ENCODE data around the gene PCDHGA2.
"Not testable (repeated sequence)": the region's sequence is repeated elsewhere in the genome, so short reads cannot be mapped to it uniquely, and the experiment has no call there.

The PCDHGA2 gene

DNA sequence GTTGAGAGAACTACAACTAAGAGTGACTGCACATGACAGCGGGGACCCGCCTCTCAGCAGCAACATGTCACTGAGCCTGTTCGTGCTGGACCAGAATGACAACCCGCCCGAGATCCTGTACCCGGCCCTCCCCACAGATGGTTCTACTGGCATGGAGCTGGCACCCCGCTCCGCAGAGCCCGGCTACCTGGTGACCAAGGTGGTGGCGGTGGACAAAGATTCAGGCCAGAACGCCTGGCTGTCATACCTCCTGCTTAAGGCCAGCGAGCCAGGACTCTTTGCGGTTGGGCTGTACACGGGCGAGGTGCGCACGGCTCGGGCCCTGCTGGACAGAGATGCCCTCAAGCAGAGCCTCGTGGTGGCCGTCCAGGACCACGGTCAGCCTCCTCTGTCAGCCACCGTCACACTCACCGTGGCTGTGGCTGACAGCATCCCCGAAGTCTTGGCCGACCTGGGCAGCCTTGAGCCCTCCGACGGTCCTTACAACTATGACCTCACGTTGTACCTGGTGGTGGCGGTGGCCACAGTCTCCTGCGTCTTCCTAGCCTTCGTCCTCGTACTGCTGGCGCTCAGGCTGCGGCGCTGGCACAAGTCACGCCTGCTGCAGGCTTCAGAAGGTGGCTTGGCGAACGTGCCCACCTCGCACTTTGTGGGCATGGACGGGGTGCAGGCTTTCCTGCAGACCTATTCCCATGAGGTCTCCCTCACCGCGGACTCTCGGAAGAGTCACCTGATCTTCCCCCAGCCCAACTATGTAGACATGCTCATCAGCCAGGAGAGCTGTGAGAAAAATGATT is 46.1 kb downstream of the PCDHGA2 start:
- H3K9me3 Mint-ChIP-seq, result peaks cover 52% of the 10 kb centered on the region
- no peak overlapping the region for H3K27ac Mint-ChIP-seq
- DNase-seq, result no peak
- no peak overlapping the region for H3K4me3 Mint-ChIP-seq
- no peak for ATAC-seq
- peaks cover 24% of the 10 kb centered on the region for H3K36me3 Mint-ChIP-seq (ENCODE audit: low read depth)
- H3K4me1 Mint-ChIP-seq, result no peaks in the 10 kb centered on the region
- peaks cover 73% of the 10 kb centered on the region for H3K27me3 Mint-ChIP-seq

DNA sequence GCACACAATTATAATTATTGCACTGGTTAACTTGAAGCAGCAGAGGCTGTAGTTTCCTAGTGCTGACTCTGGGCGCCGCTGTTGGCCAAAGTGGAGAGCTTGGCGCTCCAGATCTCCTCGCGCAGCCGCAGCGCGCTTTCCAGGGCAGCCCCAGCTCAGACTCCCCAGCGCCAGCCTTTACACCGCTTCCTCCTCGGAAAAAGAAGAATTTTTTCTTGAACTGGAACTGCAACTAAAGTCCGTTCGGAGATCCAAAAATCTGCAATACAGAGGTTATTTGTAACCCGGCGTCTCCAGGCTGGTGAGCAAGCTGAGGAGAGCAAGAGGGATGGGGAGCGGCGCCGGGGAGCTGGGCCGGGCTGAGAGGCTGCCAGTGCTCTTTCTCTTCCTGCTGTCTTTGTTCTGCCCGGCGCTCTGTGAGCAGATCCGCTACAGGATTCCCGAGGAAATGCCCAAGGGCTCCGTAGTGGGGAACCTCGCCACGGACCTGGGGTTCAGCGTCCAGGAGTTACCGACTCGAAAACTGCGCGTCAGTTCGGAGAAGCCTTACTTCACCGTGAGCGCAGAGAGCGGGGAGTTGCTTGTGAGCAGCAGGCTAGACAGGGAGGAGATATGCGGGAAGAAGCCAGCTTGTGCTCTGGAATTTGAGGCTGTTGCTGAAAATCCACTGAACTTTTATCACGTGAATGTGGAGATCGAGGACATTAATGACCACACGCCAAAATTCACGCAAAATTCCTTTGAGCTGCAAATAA is 49.2 kb downstream of the PCDHGA2 start, which contains the start of gene PCDHGB4:
Gene PCDHGB4 (plus strand): TSS at position 142 of the 755 bp plus-strand sequence. CDS start 187 bp downstream, at position 329.
- not testable (repeated sequence) for DNase-seq, H3K4me3 Mint-ChIP-seq, H3K27ac Mint-ChIP-seq, ATAC-seq, H3K4me1 Mint-ChIP-seq
- peaks cover 71% of the 10 kb centered on the region for H3K27me3 Mint-ChIP-seq
- peaks cover 54% of the 10 kb centered on the region for H3K9me3 Mint-ChIP-seq
- peaks cover 23% of the 10 kb centered on the region for H3K36me3 Mint-ChIP-seq (ENCODE audit: low read depth)

DNA sequence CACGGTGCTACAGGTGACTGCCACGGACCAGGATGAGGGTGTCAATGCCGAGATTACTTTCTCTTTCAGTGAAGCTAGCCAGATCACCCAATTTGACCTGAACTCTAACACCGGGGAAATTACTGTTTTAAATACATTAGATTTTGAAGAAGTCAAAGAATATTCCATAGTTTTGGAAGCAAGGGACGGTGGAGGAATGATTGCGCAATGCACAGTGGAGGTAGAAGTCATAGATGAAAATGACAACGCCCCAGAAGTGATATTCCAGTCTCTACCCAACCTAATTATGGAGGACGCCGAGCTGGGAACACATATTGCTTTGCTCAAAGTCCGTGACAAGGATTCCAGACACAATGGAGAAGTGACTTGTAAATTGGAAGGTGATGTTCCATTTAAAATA is 50.1 kb downstream of the PCDHGA2 start:
- Mint-ChIP-seq H3K27ac (no peak overlapping the region), H3K27me3 (peaks cover 71% of the 10 kb centered on the region), H3K9me3 (peaks cover 53% of the 10 kb centered on the region), H3K36me3 (ENCODE audit: low read depth) (peaks cover 24% of the 10 kb centered on the region), H3K4me1 (no peaks in the 10 kb centered on the region), H3K4me3 (no peak overlapping the region)
- ATAC-seq (no peak), DNase-seq (no peak)

DNA sequence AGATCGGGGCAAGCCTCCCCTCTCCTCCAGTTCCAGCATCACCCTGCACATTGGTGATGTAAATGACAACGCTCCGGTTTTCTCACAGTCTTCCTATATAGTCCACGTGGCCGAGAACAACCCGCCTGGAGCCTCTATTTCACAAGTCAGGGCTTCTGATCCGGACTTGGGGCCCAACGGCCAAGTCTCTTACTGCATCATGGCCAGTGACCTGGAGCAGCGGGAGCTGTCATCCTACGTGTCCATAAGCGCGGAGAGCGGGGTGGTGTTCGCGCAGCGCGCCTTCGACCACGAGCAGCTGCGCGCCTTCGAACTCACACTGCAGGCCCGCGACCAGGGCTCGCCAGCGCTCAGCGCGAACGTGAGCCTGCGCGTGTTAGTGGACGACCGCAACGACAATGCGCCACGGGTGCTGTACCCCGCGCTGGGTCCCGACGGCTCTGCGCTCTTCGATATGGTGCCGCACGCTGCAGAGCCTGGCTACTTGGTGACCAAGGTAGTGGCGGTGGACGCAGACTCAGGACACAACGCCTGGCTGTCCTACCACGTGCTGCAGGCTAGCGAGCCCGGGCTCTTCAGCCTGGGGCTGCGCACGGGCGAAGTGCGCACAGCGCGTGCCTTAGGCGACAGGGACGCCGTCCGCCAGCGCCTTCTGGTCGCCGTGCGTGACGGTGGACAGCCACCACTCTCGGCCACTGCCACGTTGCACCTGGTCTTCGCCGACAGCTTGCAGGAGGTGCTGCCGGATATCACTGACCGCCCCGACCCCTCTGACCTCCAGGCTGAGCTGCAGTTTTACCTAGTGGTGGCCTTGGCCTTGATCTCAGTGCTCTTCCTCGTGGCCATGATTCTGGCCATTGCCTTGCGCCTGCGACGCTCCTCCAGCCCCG is 50.8 kb downstream of the PCDHGA2 start:
- H3K27me3 Mint-ChIP-seq, result peaks cover 72% of the 10 kb centered on the region
- H3K27ac Mint-ChIP-seq, result no peak overlapping the region
- H3K4me3 Mint-ChIP-seq, result no peak overlapping the region
- H3K36me3 Mint-ChIP-seq (ENCODE audit: low read depth), result peaks cover 23% of the 10 kb centered on the region
- no peak for DNase-seq
- peaks cover 52% of the 10 kb centered on the region for H3K9me3 Mint-ChIP-seq
- ATAC-seq, result no peak
- H3K4me1 Mint-ChIP-seq, result no peaks in the 10 kb centered on the region

DNA sequence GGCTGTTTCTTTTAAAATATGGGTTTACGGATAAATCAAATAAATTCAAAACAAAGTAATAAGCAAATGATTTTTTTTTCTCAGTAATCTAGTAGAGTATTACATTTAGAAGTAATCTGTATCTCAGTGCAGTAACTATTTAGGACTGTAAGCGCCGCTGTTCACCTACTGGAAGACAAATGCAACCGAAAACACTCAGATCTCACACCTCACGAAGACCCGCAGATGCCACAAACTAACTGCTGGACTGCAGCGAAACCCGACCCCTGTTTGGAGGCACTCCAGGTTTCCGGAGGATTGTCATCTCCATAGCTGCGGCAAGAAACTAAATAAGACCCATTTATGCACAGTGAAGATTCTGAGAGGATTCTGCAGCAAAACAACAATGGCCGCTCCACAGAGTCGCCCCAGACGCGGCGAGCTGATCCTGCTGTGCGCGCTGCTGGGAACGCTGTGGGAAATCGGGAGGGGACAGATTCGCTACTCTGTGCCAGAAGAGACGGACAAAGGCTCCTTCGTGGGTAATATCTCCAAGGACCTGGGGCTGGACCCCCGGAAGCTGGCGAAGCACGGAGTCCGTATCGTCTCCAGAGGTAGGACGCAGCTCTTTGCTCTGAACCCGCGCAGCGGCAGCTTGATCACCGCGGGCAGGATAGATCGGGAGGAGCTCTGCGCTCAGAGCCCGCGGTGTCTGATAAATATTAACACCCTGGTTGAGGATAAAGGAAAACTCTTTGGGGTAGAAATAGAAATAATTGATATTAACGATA is 54.1 kb downstream of the PCDHGA2 start, which contains the start of gene PCDHGA8:
Gene PCDHGA8 (plus strand): TSS at position 205 of the 770 bp plus-strand sequence. CDS start 181 bp downstream, at position 386.
- Mint-ChIP-seq H3K27ac (no peak within 1 kb of the TSS), H3K4me1 (no peaks in the 10 kb centered on the region), H3K27me3 (peaks cover 69% of the 10 kb centered on the region), H3K36me3 (ENCODE audit: low read depth) (peaks cover 22% of the 10 kb centered on the region), H3K4me3 (no peak within 1 kb of the TSS), H3K9me3 (peaks cover 41% of the 10 kb centered on the region)
- no peak for ATAC-seq
- no peak for DNase-seq
